ENCODE results near the gene UAP1L1.
A peak's percentile ranks its signal among the peaks of the same experiment; 100 is the strongest.

UAP1L1 gene

DNA sequence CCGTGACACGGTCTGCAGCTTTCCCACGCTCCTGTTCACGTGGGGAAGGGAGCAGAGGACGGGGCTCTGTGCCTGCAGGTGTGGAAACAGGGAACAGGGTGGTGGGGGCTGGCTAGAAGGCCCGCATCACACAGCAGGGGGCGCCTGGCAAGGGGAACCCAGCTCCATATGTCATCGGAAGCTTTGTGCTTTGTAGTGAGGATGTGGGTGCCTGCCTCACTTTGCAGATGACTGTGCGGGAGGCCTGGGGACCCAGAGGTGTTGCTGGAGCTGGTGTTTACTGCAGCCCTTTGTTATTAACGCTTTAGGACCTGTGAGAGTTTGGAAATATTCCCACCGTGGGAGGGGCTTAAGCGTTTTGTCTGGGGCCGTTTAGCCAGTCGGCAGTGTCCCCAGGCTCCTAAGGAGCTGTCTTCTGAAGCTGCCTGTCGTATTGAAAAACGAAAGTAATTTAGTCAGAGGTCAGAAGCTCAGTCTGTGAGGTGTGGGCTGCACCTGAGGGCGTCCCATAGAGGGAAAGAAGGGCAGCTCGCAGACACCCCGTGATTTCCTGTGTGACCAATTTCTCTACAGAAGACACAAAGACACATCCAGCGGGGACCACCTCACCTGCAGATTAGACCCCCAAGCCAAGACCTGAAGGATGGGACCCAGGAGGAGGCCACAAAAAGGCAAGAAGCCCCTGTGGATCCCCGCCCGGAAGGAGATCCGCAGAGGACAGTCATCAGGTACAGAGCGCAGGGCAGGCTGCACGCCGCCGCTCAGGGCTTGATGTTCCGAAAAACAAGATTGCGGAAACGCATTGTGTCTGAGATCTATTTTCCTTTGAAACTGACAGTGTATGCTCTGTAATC, 18.6 kb downstream of the UAP1L1 start:
- FAIRE-seq (peak; percentile 87), DNase-seq (ENCODE audit: insufficient read length, low spot score) (peak; percentile 65)
- no peak for TF ChIP-seq PAX5 (IDR thresholded peaks at IDR 0.05; ENCODE audit: insufficient read depth, low read length, severe bottlenecking)
- 0 out of 2 replicates have a peak, but pooled peaks have one; percentile 21 for TF ChIP-seq POU2F2 (IDR thresholded peaks at IDR 0.05; ENCODE audit: low read depth, low read length)
- peak; percentile 68 for TF ChIP-seq SPI1 (IDR thresholded peaks at IDR 0.05; ENCODE audit: low read depth, low read length)
- TF ChIP-seq TAF1 (IDR thresholded peaks at IDR 0.05; ENCODE audit: low read depth, low read length) = no peak

DNA sequence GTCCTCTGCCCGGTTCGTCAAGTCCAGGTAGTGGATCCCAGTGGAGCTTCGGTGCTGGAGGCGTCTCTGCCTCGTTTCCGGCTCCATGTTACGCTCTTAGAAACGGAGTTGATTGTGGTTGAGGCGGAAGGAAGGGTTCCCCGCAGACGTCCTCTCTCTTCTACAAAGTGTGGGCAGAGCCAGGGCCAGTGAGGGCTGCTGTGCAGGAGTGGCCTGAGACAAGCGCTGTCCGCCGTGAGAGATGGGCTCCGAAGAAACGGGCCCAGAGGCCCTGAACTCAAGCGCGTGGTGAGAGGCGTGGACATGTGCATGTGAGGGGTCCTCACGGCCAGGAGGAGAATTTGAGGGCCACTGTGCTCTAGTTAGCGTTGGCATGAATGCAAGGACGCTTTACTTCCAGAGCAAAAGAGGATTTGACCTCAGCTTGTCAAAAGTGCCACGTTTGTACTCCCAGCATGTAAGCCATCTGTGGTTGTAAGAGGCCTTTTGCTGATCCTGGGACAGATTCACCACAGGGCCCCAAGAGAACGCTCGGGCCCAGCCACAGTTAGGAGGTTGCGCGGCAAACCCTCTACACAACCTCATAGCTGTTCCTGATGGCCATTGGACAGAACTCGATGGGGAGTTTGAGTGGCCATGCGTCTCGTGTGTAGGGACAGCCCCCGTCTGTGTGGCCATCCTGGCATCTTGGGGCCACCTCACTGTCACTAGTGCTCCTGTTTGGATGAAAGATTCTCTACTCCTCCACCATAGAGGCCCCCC, 19.6 kb downstream of the UAP1L1 start:
- DNase-seq (ENCODE audit: insufficient read length, low spot score) = no peak
- FAIRE-seq = no peak
- no peak for TF ChIP-seq POLR2AphosphoS5 (IDR thresholded peaks at IDR 0.05; ENCODE audit: low read depth, low read length)
- TF ChIP-seq SPI1 (IDR thresholded peaks at IDR 0.05; ENCODE audit: low read depth, low read length) = no peak
- TF ChIP-seq POLR2A (IDR thresholded peaks at IDR 0.05; ENCODE audit: low read depth, low read length) = no peak
- no peak for TF ChIP-seq PAX5 (IDR thresholded peaks at IDR 0.05; ENCODE audit: insufficient read depth, low read length, severe bottlenecking)
- TF ChIP-seq POU2F2 (IDR thresholded peaks at IDR 0.05; ENCODE audit: low read depth, low read length) = no peak
- TF ChIP-seq TAF1 (IDR thresholded peaks at IDR 0.05; ENCODE audit: low read depth, low read length) = no peak

DNA sequence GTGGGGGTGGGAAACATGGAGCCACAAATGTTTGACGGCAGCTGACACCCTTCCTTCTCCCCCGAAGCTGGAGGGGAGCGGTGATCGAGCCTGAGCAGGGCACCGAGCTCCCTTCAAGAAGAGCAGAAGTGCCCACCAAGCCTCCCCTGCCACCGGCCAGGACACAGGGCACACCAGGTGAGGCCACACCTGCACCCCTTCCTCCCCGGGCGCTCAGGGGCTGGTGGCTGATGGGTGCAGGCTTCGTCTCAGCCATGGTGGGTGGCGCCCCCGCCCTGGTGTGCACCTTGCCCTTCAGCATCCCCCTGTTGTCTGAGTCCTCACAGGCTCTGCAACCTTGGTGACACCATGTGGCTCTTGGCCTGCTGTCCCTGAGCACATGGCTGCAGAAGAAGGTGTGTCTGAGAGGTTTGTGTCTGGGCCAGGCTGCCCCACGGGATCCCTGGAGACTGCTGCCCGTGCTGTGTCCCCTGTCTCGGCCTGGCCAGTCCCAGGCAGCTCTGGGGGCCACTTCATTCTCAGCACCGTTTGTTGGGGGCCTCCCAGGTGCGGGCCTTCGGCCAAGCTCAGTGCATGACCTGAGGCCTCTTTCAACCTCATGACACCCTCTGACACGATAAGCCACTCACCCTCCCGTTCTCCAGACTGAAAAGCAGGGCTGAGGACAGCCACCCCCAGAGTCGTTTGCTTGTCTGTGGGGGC, 20.6 kb downstream of the UAP1L1 start:
- DNase-seq (ENCODE audit: insufficient read length, low spot score) = no peak
- TF ChIP-seq PAX5 (IDR thresholded peaks at IDR 0.05; ENCODE audit: insufficient read depth, low read length, severe bottlenecking) (no peak), TAF1 (IDR thresholded peaks at IDR 0.05; ENCODE audit: low read depth, low read length) (no peak), POU2F2 (IDR thresholded peaks at IDR 0.05; ENCODE audit: low read depth, low read length) (no peak), POLR2A (IDR thresholded peaks at IDR 0.05; ENCODE audit: low read depth, low read length) (no peak), POLR2AphosphoS5 (IDR thresholded peaks at IDR 0.05; ENCODE audit: low read depth, low read length) (no peak), SPI1 (IDR thresholded peaks at IDR 0.05; ENCODE audit: low read depth, low read length) (no peak)
- FAIRE-seq = no peak

DNA sequence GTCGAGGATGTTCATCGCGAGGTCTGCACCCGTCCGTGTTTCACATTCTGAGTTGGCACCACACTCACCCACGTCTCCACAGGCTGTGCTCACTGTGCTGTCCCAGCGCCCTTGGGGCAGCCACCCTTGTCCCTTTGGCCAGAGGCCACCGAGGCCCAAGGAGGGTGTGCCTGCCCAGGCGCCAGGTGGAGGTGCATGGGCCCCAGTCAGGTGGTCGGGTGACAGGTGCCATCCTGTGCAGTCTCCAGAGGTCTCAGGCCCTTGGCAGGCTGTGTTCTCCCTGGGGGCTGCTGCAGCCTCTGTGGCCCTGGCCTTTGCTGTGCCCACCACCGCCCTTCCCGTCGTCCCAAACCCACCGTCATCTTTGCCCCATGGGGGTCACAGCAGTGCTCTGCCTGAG, 21.9 kb downstream of the UAP1L1 start:
- no peak for FAIRE-seq
- no peak for DNase-seq (ENCODE audit: insufficient read length, low spot score)
- TF ChIP-seq POLR2A (IDR thresholded peaks at IDR 0.05; ENCODE audit: low read depth, low read length) (no peak), POLR2AphosphoS5 (IDR thresholded peaks at IDR 0.05; ENCODE audit: low read depth, low read length) (no peak), POU2F2 (IDR thresholded peaks at IDR 0.05; ENCODE audit: low read depth, low read length) (no peak), PAX5 (IDR thresholded peaks at IDR 0.05; ENCODE audit: insufficient read depth, low read length, severe bottlenecking) (no peak), SPI1 (IDR thresholded peaks at IDR 0.05; ENCODE audit: low read depth, low read length) (no peak), TAF1 (IDR thresholded peaks at IDR 0.05; ENCODE audit: low read depth, low read length) (no peak)

DNA sequence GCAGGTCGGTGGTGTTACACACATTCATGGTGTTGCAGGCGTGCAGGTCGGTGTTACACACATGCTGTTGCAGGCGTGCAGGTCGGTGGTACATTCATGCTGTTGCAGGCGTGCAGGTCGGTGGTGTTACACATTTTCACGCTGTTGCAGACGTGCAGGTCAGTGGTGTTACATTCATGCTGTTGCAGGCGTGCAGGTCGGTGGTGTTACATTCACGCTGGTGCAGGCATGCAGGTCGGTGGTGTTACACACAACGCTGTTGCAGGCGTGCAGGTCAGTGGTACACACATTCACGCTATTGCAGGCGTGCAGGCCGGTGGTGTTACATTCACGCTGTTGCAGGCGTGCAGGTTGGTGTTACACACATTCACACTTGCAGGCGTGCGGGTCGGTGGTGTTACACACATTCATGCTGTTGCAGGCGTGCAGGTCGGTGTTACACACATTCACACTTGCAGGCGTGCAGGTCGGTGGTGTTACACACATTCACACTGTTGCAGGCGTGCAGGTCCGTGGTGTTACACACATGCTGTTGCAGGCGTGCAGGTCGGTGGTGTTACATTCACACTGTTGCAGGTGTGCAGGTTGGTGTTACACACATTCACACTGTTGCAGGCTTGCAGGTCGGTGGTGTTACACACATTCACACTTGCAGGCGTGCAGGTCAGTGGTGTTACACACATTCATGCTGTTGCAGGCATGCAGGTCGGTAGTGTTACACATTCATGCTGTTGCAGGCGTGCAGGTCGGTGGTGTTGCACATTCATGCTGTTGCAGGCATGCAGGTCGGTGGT, 26.1 kb downstream of the UAP1L1 start:
- DNase-seq (ENCODE audit: insufficient read length, low spot score) = no peak
- FAIRE-seq = peak; percentile 23
- TF ChIP-seq POLR2A (IDR thresholded peaks at IDR 0.05; ENCODE audit: low read depth, low read length) = no peak
- TF ChIP-seq POLR2AphosphoS5 (IDR thresholded peaks at IDR 0.05; ENCODE audit: low read depth, low read length) = no peak
- no peak for TF ChIP-seq TAF1 (IDR thresholded peaks at IDR 0.05; ENCODE audit: low read depth, low read length)
- TF ChIP-seq SPI1 (IDR thresholded peaks at IDR 0.05; ENCODE audit: low read depth, low read length) = no peak
- TF ChIP-seq PAX5 (IDR thresholded peaks at IDR 0.05; ENCODE audit: insufficient read depth, low read length, severe bottlenecking) = no peak

DNA sequence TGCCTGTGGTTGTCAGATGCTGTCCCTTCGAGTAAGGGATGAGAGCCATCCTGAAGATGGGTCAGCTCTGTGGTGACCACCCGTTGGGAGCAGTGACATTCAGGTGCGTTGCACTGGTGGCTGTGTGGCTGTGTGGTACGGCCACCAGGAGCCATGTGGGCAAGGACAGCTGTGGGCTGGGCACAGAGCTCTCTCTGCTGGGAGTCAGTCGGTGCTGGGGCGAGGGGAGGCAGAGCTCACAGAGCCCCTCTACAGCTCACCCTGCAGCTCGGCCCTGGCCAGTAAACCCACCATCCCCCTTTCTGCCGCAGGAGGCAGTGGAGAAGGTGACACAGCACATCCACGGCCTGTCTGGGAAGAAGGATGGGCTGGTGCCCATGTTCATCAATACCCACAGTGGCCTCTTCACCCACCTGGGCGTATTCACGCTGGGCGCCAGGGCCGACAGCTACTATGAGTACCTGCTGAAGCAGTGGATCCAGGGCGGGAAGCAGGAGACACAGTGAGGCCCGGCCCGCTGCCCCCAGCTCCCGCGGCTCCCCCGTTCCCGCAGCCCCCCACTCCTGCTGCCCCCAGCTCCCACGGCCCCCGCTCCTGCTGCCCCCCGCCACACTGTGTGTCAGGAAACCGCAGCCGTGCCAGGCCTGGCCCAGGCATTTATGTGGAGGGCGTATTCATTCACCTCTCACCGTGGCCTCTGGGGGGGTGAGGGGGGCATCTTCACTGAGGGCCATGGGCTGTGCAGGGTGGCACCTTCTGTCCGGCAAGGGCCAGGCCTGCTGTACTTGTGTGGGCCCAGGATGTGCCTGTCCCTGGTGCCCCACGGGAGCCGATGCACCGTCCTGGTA, 28.7 kb downstream of the UAP1L1 start:
- no peak for DNase-seq (ENCODE audit: insufficient read length, low spot score)
- FAIRE-seq = no peak
- TF ChIP-seq SPI1 (IDR thresholded peaks at IDR 0.05; ENCODE audit: low read depth, low read length) = no peak
- no peak for TF ChIP-seq POLR2AphosphoS5 (IDR thresholded peaks at IDR 0.05; ENCODE audit: low read depth, low read length)
- no peak for TF ChIP-seq PAX5 (IDR thresholded peaks at IDR 0.05; ENCODE audit: insufficient read depth, low read length, severe bottlenecking)
- TF ChIP-seq POU2F2 (IDR thresholded peaks at IDR 0.05; ENCODE audit: low read depth, low read length) = no peak
- no peak for TF ChIP-seq TAF1 (IDR thresholded peaks at IDR 0.05; ENCODE audit: low read depth, low read length)
- no peak for TF ChIP-seq POLR2A (IDR thresholded peaks at IDR 0.05; ENCODE audit: low read depth, low read length)

DNA sequence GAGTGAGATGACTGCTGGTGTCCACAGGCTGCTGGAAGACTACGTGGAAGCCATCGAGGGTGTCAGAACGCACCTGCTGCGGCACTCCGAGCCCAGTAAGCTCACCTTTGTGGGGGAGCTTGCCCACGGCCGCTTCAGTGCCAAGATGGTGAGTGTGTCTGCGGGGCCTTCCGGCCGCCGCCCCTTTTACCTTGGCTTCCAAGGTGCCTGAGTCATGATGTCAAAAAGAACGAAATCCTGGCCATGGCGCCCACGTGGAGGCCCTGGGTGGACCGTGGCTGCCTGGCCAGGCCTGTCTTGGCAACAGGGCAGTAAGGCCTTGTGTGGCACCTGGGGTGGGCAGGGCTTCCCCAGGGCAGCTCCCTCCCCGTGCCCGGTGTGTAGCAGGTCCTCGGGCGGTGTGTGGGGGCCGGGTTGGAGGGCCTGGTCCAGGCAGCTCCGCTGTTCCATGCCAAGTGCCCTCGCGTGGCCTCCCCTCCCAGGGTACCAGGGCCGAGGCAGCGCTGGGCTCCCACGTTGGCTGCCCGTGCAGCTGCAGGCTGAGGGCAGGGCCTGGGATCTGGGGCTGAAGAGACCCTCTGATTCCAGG, 29.4 kb downstream of the UAP1L1 start:
- FAIRE-seq (no peak), DNase-seq (ENCODE audit: insufficient read length, low spot score) (no peak)
- TF ChIP-seq TAF1 (IDR thresholded peaks at IDR 0.05; ENCODE audit: low read depth, low read length) (no peak), POLR2A (IDR thresholded peaks at IDR 0.05; ENCODE audit: low read depth, low read length) (no peak), POU2F2 (IDR thresholded peaks at IDR 0.05; ENCODE audit: low read depth, low read length) (no peak), POLR2AphosphoS5 (IDR thresholded peaks at IDR 0.05; ENCODE audit: low read depth, low read length) (no peak)

All from GM12891 (cell line).